SK-N-SH (cell line): ENCODE results near the gene OR8D2. TPM values are rescaled to one million over a fixed set of nuclear protein-coding genes. Genes with fewer than 3 reads are reported as not detected.

Experiments
- CTCF ChIA-PET: fragments of 300-600, 350-600 bp; formaldehyde crosslinking; extraction: SDS; loops from one replicate; lab custom pipeline; 2021; lab: Yijun Ruan, JAX
- POLR2A ChIA-PET: fragments of 350-600 bp; sonication (Branson Sonifier 250); formaldehyde crosslinking; extraction: SDS; loops from one replicate; lab custom pipeline; 2020; ENCODE audit warnings: antibody characterized with exemption, inconsistent platforms; lab: Yijun Ruan, JAX
- DNase-seq: peaks from one replicate; pipeline ENCODE4 v3.0.0; 2012
- H2AFZ ChIP-seq: fragments of 200-600 bp; sonication (generic); 2 replicates; pipeline ENCODE4 v1.8.1; 2016; ENCODE audit warnings: antibody characterized with exemption, mild to moderate bottlenecking, low read depth
- H3F3A ChIP-seq: fragments of 200-600 bp; sonication (generic); replicated peaks from 2 replicates; pipeline ENCODE3; 2016; ENCODE audit warnings: antibody characterized with exemption, mild to moderate bottlenecking; ENCODE audit not compliant: insufficient read depth
- H3K27ac ChIP-seq, 2 experiments: fragments of 200-500 bp in 1 of 2; fragments of 200-600 bp in 1 of 2; sonication (Bioruptor generic) in 1 of 2; sonication (generic), shearing (Covaris generic) in 1 of 2; 2 replicates each; pipeline versions ENCODE4 v1.5.1 to v1.6.1; 2014 to 2016; ENCODE audit warnings: low read depth in 2 of 2, inconsistent platforms in 1 of 2, low read length in 1 of 2, mild to moderate bottlenecking in 1 of 2, mixed read lengths in 1 of 2
- H3K27me3 ChIP-seq: fragments of 200-600 bp; sonication (generic), shearing (Covaris generic); 2 replicates; pipeline ENCODE4 v1.6.1; 2016; ENCODE audit warnings: mixed run types; ENCODE audit not compliant: insufficient read depth
- H3K36me3 ChIP-seq, 2 experiments: fragments of 200-500 bp in 1 of 2; fragments of 200-600 bp in 1 of 2; sonication (Bioruptor generic) in 1 of 2; sonication (generic) in 1 of 2; replicated peaks in 1 of 2; 2 replicates each; pipeline versions ENCODE3 to v1.5.1; 2014 to 2016; ENCODE audit warnings: low read length in 1 of 2, mild to moderate bottlenecking in 1 of 2; ENCODE audit not compliant: insufficient read depth in 2 of 2, control insufficient read depth in 1 of 2
- H3K4me1 ChIP-seq, 2 experiments: fragments of 200-500 bp in 1 of 2; fragments of 200-600 bp in 1 of 2; sonication (Bioruptor generic) in 1 of 2; sonication (generic), shearing (Covaris generic) in 1 of 2; 2 replicates each; pipeline versions ENCODE4 v1.5.1 to v1.6.1; 2014 to 2016; ENCODE audit warnings: low read depth in 1 of 2, low read length in 1 of 2, mixed run types in 1 of 2; ENCODE audit not compliant: insufficient read depth in 2 of 2, control insufficient read depth in 1 of 2
- H3K4me2 ChIP-seq: fragments of 200-600 bp; sonication (generic), shearing (Covaris generic); 2 replicates; pipeline ENCODE4 v1.6.1; 2017; ENCODE audit warnings: mixed run types
- H3K4me3 ChIP-seq, 2 experiments: fragments of 200-500 bp in 1 of 2; fragments of 200-600 bp in 1 of 2; sonication (Bioruptor generic) in 1 of 2; sonication (generic), shearing (Covaris generic) in 1 of 2; 2 replicates each; pipeline versions ENCODE4 v1.5.1 to v1.8.1; 2014 to 2016; ENCODE audit warnings: low read depth in 2 of 2, inconsistent platforms in 1 of 2, low read length in 1 of 2, mild to moderate bottlenecking in 1 of 2, mixed read lengths in 1 of 2, moderate library complexity in 1 of 2
- H3K79me2 ChIP-seq: fragments of 200-600 bp; sonication (generic); 2 replicates; pipeline ENCODE4 v1.8.1; 2017; ENCODE audit warnings: mild to moderate bottlenecking; ENCODE audit not compliant: insufficient read depth
- H3K9ac ChIP-seq: fragments of 200-600 bp; sonication (generic); 2 replicates; pipeline ENCODE4 v1.6.1; 2017; ENCODE audit warnings: mixed run types
- H3K9me2 ChIP-seq: fragments of 200-600 bp; sonication (generic); 2 replicates; pipeline ENCODE4 v1.6.1; 2017; ENCODE audit warnings: mixed run types
- H3K9me3 ChIP-seq: fragments of 200-600 bp; sonication (generic); 2 replicates; pipeline ENCODE4 v1.6.1; 2017; ENCODE audit warnings: mixed run types, mild to moderate bottlenecking, moderate library complexity
- H4K20me1 ChIP-seq: fragments of 200-600 bp; sonication (generic); 2 replicates; pipeline ENCODE4 v1.6.1; 2017; ENCODE audit warnings: mild to moderate bottlenecking, mixed run types; ENCODE audit not compliant: insufficient read depth
- CHD2 ChIP-seq: fragments of 150-350 bp; IDR thresholded peaks from 2 replicates; pipeline ENCODE4 v1.6.1; 2018; ENCODE audit warnings: low read length; ENCODE audit not compliant: partially characterized antibody
- ELF1 ChIP-seq: IDR thresholded peaks from 2 replicates; pipeline ENCODE4 v1.4.0; 2012
- FOSL2 ChIP-seq: IDR thresholded peaks from 2 replicates; pipeline ENCODE4 v1.4.0; 2012; ENCODE audit warnings: low read depth, mild to moderate bottlenecking, moderate library complexity, borderline replicate concordance
- IRF3 ChIP-seq: fragments of 150-350 bp; IDR thresholded peaks from 2 replicates; pipeline ENCODE4 v1.6.1; 2016; ENCODE audit warnings: mild to moderate bottlenecking, low read depth, low read length
- MAX ChIP-seq: IDR thresholded peaks from 2 replicates; pipeline ENCODE4 v1.4.0; 2012; ENCODE audit warnings: low read depth
- MXI1 ChIP-seq: IDR thresholded peaks from 2 replicates; pipeline ENCODE4 v1.6.1; 2012; ENCODE audit warnings: mild to moderate bottlenecking, low read depth, low read length, improper control_type of control experiment
- NFIC ChIP-seq: IDR thresholded peaks from 2 replicates; pipeline ENCODE4 v1.4.0; 2012; ENCODE audit warnings: borderline replicate concordance
- RAD21 ChIP-seq: IDR thresholded peaks from 2 replicates; pipeline ENCODE4 v1.6.1; 2012; ENCODE audit warnings: mild to moderate bottlenecking, low read length
- RFX5 ChIP-seq: IDR thresholded peaks from 2 replicates; pipeline ENCODE4 v1.6.1; 2012; ENCODE audit warnings: mild to moderate bottlenecking, improper control_type of control experiment, low read length
- RXRA ChIP-seq: IDR thresholded peaks from 2 replicates; pipeline ENCODE4 v1.4.0; 2012; ENCODE audit warnings: low read depth, mild to moderate bottlenecking, borderline replicate concordance
- USF1 ChIP-seq: IDR thresholded peaks from 2 replicates; pipeline ENCODE4 v1.4.0; 2012; ENCODE audit warnings: low read depth, borderline replicate concordance
- WGBS: methylation state at CpG from one replicate; pipeline ENCODE4 v1.1.6; 2017; ENCODE audit warnings: low lambda C conversion rate; 5-methylcytosine and 5-hydroxymethylcytosine counted together
- polyA plus RNA-seq, 3 experiments: library from polyadenylated mRNA; depleted of rRNA; stranded (reverse); fragments of >200 nt; gene quantifications; 2 replicates each; pipeline ENCODE4 v1.2.3, GENCODE V29; 2012

The OR8D2 gene
- polyA plus RNA-seq, 1 of the 3 experiments (the other 2 are of a cell fraction): not detected

GRCh38 chr11:124331873-124332272 lies 11.9 kb upstream of the OR8D2 start:
- no peak overlapping the region for H3K27ac ChIP-seq
- no peaks in the 10 kb centered on the region for H3K4me1 ChIP-seq
- no peaks in the 10 kb centered on the region for H3K9me3 ChIP-seq
- H3K4me2 ChIP-seq: no peak overlapping the region
- CTCF ChIA-PET: interaction anchor here (0.8 kb wide), 1 partner anchor 116 kb away, joined by 3 read pairs; no protein-coding TSS in a partner anchor
- no peak overlapping the region for H2AFZ ChIP-seq
- POLR2A ChIA-PET: no interaction called here
- no peak for TF ChIP-seq USF1
- no peaks in the 10 kb centered on the region; the same call in 1 of the 2 replicates for H3K27me3 ChIP-seq
- no peak overlapping the region for H3K4me3 ChIP-seq
- H3K36me3 ChIP-seq: no peaks in the 10 kb centered on the region
- no peaks in the 10 kb centered on the region for H3F3A ChIP-seq
- no peaks in the 10 kb centered on the region for H3K9me2 ChIP-seq
- 2% methylated on average over 3 of the region's 3 CpGs for WGBS
- H3K9ac ChIP-seq: no peak overlapping the region
- no peaks in the 10 kb centered on the region for H4K20me1 ChIP-seq
- DNase-seq: no peak
- no peaks in the 10 kb centered on the region for H3K79me2 ChIP-seq

GRCh38 chr11:124329787-124330478 lies 9.9 kb upstream of the OR8D2 start:
- Histone ChIP-seq H3K27me3 (no peaks in the 10 kb centered on the region; the same call in 1 of the 2 replicates), H4K20me1 (no peaks in the 10 kb centered on the region), H2AFZ (no peak overlapping the region), H3K79me2 (no peaks in the 10 kb centered on the region), H3K4me3 (no peak overlapping the region), H3K4me2 (no peak overlapping the region), H3K36me3 (no peaks in the 10 kb centered on the region), H3F3A (no peaks in the 10 kb centered on the region), H3K9ac (no peak overlapping the region), H3K4me1 (no peaks in the 10 kb centered on the region), H3K9me3 (no peaks in the 10 kb centered on the region), H3K27ac (no peak overlapping the region), H3K9me2 (no peaks in the 10 kb centered on the region)
- POLR2A ChIA-PET: no interaction called here
- CTCF ChIA-PET: no interaction called here
- no peak for DNase-seq
- 5% methylated on average over 2 of the region's 2 CpGs for WGBS
- no peak for TF ChIP-seq IRF3
- TF ChIP-seq MAX: no peak
- TF ChIP-seq RXRA: no peak
- no peak for TF ChIP-seq ELF1
- no peak for TF ChIP-seq CHD2
- no peak for TF ChIP-seq FOSL2
- no peak for TF ChIP-seq MXI1
- TF ChIP-seq NFIC: no peak
- no peak for TF ChIP-seq USF1
- no peak for TF ChIP-seq RFX5
- no peak for TF ChIP-seq RAD21
